Activated CD4-positive, CD25-positive, alpha-beta regulatory T cell treated with anti-CD3 and anti-CD28 coated beads, Interleukin-2, amount 50 U/mL, for 16 hours (primary cell): Measurements from ENCODE around the gene WNT16.

Experiments used
- DNase-seq: peaks from one replicate; pipeline ENCODE4 v3.0.0-alpha.2; 2020; ENCODE audit warnings: low read depth, low spot score

The WNT16 gene

DNA sequence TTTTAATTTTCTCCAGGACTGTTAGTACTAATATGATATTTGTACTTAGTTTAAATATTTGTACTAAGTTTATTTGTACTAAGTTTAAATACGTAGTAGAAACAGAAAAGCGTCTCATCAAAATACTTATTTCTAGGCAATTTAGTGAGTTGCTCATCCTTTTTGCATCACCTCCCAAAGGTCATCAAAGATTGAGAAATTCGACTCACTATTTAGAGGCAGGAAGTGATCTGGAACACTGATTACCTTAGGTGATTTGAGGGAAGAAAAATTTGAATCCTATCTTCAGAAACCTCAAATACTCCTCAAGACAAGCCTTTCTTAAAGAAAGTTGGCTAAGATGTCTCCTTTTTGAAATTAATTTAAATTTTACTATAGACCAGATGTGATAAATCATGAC is 14.5 kb downstream of the WNT16 start:
- DNase-seq, result no peak

DNA sequence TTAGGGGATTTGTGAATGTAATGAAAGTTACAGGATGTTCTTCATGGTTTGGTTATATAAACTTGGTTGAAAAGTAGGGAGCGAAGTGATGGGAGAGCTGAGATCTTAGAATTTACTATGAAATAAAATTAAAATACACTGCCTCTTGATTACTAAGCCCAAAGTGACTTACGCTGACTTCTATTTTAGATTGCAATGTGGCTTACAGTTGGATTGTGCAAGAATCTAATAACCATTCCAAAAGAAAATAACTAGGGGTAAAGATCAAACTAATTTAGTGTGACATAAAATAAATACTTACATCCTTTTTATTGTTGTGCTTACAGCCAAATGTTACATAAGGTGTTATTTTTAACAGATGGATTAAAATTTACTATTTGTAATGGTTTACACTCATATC is 15.3 kb downstream of the WNT16 start:
- DNase-seq, result no peak

DNA sequence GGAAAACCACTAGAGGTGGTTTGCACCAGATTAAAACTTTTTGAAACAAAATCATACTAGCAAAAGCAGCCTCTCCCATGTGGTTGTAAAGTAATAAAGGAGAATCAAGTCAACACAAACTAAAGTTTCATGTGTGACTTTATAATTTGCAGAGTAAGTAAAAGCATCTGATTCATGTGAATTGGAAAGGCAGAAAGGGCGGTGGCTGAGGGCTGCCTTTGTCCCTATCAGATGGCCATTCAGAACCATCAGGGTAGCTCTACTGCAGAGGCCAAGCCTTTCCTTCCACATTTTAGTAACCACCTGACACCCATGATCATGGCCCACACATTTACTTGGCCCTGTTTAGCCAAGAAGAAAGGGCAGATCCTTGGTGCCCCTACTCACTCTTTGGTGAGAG is 15.7 kb downstream of the WNT16 start:
- DNase-seq, result no peak

DNA sequence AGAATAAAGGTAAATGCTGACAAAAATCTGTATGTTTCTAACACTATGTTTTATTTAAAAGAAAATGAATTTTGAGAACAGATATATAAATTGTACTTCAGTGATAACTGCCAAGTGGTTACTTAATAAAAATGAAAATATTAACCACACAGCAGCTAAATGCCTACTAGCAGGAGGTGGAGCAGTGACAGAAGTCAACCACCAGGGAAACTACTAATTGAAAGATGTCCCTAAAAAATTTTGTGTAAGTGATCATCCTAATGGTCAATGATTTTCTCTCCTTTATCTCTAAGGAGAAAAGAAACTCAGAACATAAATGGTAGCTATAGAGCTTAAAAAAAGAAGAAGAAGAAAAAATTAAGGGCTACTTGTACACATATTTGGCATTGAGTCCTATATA is 22.9 kb downstream of the WNT16 start:
- no peak for DNase-seq

DNA sequence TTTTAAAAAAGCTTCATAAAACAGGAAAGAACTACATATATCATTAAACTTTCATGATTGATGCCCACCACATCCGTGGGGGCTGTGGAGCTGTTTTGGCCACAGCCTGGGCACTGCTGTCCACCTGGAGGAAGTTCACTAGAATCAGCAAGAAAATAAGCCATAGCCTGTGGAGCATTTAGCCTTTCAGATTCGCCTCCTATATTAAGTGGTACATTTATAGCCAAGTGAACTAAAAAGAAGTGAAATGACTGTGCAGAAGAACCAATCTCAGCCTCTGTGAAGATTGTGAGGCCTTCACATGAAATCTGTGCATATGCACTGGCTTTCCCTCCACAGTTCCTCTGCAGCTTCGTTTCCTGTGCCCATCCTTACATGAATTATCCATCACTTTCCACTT is 23.5 kb downstream of the WNT16 start:
- DNase-seq, result no peak

DNA sequence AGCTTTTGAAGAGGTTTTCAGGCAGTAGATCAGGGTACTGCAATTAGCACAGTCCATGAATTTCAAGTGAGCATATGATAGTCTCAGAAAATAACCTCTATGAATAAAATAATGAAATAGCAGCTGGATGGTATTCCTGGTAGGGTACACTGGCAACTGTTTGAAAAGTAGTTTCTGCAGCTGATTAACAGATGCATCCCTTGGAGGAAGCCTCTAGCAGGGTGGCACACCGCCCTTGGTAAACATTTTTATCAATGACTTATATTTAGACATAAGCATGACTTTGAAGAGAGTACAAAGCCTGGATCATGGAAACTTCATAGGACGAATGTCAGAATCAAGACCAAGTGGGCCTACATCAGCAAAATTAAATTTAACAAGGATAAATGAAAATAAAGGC is 26.8 kb downstream of the WNT16 start:
- no peak for DNase-seq

DNA sequence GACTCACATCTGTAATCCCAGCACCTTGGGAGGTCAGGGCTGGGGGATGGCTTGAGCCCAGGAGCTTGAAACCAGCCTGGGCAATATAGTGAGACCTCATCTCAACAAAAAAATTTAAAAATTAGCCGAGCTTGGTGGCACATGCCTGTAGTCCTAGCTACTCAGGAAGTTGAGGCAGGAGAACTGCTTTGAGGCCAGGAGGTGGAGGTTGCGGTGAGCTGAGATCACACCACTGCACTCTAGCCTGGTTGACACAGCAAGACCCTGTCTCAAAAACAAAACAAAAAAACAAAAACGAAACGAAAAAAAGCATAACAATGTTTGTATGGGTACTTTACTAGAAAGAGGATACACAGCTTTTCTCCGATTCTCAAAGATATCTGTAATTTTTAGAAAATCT is 31.8 kb downstream of the WNT16 start:
- DNase-seq, result no peak

DNA sequence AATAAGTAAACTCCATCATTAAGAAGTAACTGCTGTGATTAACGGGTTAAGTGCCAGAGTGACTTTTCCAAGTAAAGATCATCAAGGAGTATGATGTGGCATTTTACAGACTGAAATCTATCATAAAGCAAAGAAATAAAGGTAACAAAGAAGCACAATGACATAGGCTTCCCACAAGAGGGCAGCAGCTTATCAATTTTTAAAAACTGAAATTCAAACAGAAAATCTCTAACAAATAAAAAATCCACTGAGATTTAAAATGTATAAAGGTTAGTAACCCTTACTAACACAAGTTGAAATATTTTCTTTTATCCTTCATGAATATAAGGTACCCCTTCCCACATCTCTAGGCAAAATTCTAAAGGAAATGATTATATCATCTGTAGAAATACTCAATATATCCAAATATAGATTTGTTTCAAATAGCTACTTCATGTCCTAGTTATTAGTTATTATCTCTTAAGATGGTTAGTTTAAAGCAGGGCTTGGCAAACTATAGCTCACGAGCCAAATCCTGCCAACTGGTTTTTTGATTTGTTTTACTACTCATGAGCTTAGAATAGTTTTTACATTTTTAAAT is 38.1 kb downstream of the WNT16 start:
- DNase-seq, result no peak

DNA sequence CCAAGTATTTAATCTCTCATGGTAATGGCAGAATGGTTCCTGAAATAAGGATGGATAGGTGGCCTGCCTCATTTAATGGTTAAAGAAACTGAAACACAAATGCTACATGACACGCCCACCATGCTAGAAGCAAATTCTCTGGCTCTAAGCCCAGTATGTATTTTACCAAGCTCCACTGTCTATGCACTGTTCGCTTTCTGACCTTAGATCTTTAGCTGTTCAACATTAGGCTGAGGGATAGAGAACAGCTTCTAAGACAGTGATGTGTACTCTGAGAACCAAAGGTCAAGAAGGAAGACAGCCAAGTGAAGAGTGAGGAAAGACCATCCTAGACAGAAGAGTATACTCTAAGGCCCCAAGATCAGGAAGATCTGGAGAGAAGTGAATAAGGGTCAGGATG is 40.7 kb downstream of the WNT16 start:
- DNase-seq, result no peak

DNA sequence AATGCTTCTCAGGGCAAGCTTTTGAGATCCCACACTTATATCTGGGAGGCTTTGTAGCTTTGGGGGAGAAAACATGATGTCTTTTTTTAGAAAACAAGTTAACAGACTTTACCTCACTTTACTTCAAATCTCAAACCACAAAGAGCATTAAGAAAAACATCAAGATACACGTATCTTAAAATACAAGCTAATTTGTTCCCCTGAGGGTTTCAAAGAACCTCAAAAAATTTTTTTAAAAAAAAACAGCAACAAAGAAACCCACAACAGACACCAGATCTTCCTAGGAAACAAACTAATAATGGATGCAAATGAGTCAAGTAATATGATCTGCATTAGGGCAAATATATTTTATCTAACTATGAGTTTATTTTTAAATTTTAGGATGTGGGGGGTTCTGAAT is 42.6 kb downstream of the WNT16 start:
- DNase-seq, result no peak

DNA sequence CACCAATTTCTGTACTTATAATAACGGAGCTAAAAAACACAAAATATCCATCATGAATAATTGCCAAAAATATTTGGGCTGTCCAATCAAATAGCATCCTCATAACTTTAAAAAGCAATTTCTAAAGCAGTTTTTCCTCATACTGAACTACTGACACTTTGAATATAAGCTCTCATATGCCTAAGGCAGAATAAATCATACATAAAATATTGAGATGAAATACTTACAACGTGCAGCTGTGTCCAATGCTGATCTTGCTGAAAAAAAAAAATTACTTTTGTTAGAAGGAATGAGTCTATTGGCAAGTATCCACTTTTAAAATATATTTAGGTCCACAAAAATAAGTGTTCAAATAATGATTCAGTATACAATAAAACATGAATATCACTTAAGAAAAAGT is 43.1 kb downstream of the WNT16 start:
- DNase-seq, result no peak

DNA sequence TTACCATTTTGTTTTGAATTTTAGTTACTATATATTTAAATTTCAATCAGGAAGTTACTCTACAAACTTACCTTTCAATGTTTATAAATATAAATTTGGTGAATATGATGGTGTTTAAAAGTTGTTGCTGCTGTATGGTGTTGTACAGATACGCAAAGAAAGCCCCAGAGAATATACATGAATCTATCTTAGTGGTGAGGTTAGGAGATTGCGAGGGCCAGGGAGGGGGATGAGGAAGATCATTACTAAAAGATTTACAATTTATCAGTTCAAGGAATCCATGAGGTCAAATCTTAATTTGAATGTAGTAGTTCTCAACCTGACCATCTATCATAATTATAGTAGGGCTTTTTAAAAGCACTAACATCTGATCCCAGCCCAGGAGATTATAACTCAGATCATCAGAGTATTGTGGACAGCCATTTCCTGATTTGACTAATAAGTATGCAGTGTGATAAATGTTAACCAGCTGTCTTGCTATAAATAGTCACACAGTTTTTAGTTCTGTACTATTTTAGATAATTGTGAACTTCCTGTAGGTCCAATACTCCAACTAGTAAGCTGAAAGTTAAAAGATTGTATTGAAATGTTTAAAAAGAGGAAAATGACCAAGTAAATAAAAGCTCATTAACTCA is 43.7 kb downstream of the WNT16 start:
- no peak for DNase-seq

DNA sequence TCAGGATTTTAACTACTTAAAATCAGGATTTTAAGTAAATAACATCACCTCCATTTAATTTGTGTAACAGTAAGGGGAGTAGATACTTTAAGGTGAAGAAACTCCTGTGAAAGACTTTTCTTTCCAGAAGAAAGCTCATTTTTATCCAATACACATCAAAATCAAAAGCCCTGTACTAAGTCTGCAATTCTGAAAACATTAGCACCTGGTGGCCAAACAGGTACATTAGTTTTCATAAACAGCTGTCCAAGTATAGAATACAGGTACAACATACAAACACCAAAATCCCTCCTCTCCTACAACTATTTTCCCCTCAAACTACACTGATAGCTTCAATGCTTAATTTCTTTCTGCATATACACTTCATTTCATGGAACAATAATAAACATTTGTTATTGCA is 44.4 kb downstream of the WNT16 start:
- DNase-seq, result no peak

DNA sequence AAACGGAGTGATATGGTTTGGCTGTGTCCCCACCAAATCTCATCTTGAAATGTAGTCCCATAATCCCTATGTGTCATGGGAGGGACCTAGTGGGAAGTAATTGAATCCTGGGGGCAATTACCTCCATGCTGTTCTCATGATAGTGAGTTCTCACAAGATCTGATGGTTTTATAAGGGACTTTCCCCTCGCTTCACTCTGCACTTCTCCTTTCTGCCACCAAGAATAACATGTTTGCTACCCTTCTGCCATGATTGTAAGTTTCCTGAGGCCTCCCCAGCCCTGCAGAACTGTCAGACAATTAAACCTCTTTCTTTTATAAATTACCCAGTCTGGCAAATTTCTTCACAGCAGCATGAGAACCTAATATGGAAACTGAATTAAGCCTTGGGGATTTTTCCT is 48.2 kb downstream of the WNT16 start:
- no peak for DNase-seq

DNA sequence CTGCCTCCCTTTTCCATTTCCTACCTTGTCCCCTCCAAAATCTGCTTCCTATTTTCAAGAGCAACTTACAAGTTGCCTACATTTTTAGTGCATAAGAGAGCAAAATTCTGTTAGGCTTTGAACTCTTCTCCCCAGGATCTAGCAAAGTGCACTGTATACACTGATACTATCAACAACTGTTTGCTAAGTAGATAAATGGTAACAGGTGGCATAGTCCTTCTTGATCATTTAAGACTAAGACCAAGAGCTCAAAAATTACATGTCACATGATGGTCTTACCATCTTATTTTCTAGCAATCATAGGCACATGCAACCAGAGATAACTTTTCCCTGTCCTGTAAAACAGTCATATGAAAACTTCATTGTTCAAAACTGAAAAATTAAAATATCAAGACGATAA is 51.1 kb downstream of the WNT16 start:
- DNase-seq, result no peak

DNA sequence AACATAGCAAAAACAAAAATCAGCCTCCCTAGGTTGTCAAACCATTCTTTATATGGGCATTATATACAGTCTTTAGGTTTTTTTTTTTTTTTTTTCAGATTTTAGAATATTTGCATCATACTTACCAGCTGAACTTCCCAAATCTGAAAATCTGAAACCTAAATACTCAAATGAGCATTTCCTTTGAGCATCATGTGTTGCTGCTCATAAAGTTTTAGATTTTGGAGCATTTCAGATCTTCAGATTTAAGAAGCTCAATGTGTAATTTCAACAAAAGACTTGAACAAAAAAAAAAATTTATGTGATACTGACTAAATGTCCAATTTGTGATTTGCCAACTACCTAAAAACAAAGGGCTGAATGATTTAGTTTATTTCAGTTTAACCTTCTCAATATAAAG is 53.7 kb downstream of the WNT16 start:
- DNase-seq, result no peak

DNA sequence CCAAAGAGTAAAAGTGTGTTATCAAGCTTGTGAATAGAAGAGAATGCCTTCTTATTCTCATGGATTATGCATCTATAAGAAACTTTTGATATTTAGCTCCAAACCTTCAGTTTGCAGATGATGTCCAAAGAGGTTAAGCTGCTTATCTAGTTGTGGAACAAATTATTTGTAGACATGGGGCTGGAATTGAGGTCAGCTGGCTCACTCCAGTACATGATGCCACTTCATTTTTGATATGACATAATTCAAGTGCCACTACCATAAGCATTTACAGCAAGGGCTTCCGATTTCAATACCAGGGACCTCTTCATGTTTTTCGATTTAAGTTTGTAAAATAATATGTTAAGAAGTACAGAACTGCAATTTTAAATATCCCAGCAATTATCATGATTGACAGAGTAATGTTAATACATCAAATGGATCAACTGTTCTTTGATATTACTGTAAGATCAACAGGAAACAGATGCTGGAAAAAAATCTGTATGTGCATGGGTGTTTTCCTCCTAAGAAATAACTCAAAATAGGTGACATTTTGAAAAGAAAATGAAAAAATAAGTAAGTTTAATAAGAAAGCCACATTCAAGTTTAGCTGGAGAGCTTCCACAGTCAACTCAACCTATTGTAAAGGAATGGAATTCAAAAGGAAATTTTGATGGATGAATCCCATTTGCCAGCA is 54.6 kb downstream of the WNT16 start:
- no peak for DNase-seq

DNA sequence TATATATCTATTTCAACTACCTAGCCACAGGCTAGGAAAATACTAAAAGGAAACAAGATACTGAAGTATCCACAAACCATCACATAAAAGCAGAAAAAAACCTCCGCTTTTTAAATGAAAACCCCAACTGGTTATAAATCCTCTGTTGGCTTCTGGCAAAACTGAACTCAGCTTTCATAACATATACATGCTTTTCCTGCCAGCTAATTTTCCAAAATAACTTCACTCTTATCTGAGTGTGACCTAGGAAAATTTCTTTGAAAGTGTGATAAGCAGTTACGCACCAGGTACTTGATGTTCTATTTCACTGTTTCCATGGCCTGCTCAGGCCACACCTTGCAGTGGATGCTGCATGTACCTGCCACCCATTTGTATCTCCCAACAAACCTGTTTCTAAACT is 55.5 kb downstream of the WNT16 start:
- DNase-seq, result no peak

DNA sequence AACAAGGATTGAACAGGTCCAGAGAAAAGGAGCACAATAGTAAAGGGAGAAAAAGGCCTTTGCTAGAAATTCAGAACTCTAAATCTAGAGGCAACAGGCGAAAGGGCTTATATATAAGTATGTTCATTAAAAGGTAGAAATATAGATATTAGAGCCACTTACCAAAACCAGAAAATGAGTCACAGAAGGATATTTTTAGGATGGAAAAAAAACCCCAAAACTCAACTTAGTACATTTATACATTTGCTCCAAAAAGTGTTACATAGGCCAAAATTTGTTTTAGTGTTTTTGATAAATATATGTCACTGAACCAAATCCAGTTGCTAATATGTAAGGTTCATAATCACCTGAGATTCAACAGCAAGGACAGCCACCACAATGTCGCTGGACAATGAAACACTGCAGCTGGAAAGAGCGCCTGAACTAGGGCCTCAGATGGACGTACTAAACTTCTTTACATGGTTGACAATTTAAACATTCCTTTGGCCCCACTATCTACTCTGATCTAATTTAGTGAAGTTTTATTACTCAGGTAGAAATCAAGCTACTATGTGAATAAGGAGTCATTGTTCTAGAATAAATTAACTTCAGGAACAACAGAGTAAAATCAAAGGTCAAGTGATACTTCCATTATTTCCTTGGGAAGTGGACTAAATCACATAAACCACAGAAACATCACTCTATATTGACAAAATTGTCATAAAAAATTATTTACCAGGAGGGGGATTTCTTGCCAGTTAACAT is 56.4 kb downstream of the WNT16 start:
- no peak for DNase-seq

DNA sequence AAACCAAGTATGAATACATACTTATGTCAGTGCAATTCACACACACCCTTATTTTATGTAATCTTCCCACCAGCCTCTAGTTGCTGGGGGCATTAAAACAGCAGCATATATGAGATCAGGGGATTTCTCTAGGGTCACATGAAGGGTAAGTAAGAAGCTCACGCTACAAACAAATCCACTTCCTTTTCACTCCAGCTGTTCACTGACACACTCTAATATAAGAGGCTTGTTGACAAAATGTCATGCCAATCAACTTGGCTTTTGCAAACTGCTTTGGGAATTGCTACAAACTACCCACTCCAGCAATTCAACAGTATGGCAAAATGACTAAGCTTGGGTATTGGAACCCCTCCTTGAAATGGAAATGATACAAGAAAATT is 57.0 kb downstream of the WNT16 start:
- DNase-seq, result no peak

DNA sequence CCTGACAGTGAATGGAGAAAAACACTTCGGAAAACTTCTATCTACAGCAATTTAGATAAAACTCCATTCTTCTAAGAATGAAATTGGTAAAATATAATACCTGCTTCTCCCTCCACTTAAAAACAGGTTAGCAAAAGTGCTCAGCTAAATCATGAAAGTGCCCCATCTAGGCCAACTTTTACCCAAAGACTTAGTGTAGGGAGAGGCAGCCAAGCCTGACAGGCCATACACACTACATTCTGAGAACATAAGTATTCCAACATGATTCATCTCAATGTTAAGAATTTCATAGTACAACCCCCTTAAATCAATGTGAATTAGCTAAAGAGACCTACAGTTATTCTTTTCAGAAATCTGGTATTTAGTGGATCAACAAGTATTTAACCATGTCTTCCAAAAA is 60.1 kb downstream of the WNT16 start:
- DNase-seq, result no peak

DNA sequence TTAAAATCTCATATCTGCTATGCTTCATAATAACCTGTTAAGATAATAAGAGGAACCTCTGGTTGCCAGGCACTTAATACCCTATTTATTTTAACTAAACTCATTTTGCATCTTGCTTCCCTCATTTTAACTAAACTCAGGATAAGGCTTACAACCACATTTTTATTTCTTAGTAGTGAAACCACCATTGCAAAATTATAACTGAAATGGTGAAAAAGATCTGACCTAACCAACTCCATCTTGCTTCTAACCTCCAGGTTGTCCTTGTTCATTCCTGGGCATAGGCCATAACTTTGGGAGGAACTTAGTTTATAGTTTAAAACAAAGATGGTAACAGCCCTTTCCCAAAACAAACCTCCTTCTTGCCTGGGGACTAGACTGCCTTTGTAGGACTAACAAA is 61.3 kb downstream of the WNT16 start:
- no peak for DNase-seq

DNA sequence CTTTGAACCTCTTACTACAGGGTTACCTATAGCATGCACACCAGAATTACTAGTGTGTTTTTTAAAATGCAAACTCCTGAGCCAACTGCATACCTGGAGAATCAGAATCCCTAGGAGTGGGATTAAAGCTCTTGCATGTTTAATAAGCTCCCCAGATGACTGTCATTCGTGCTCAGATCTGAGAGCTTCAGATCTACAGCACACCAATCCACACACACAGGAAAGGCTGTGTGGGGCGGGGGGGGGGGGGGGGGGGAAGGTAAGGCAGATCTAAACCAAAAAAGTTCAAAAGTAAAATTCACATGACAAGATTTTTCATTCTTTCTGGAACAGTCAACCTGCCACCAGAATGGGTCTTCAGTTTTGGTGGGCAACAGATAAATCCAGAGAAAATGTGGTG is 61.8 kb downstream of the WNT16 start:
- DNase-seq, result no peak
